Panc1 (cell line): ENCODE measurements around the gene ARHGEF6. TPM values are rescaled to one million over a fixed set of nuclear protein-coding genes. Genes with fewer than 3 reads are reported as not detected.

Experiments
- ATAC-seq: fragments of 200-7000 bp; cut with Tn5 transposase; 2 replicates; pipeline ENCODE4 v1.9.1; 2020; ENCODE audit warnings: mild to moderate bottlenecking, moderate library complexity
- BruUV-seq: library from RNA; stranded (reverse); fragments of 400-500 nt; replicated peaks from 2 replicates; lab custom pipeline; 2021; lab: Mats Ljungman, UMichigan
- CTCF ChIA-PET: fragments of 300-600 bp; sonication (Branson Sonifier 250); formaldehyde crosslinking; loops from one replicate; lab custom pipeline; 2022; ENCODE audit warnings: antibody characterized with exemption; lab: Charles Lee
- POLR2A ChIA-PET: fragments of 300-600 bp; sonication (Branson Sonifier 250); formaldehyde crosslinking; loops from one replicate; lab custom pipeline; 2022; ENCODE audit warnings: antibody characterized with exemption; lab: Charles Lee
- DNase-seq: peaks from one replicate; pipeline ENCODE4 v3.0.0-alpha.2; 2010; ENCODE audit warnings: low read depth, low spot score
- H3K27ac ChIP-seq: 2 replicates; pipeline ENCODE4 v1.5.1; 2011; ENCODE audit warnings: mild to moderate bottlenecking, low read length, inconsistent platforms
- H3K27me3 ChIP-seq: fragments of 200-500 bp; sonication (Bioruptor generic); 2 replicates; pipeline ENCODE4 v1.6.0; 2014; ENCODE audit warnings: low read length, inconsistent platforms; ENCODE audit not compliant: control insufficient read depth, insufficient read depth
- H3K36me3 ChIP-seq: fragments of 200-500 bp; sonication (Bioruptor generic); 2 replicates; pipeline ENCODE4 v1.5.1; 2014; ENCODE audit warnings: inconsistent platforms, mild to moderate bottlenecking, low read length, moderate library complexity; ENCODE audit not compliant: control insufficient read depth, insufficient read depth
- H3K4me1 ChIP-seq: 2 replicates; pipeline ENCODE4 v1.5.1; 2011; ENCODE audit warnings: inconsistent platforms, mild to moderate bottlenecking, low read length, moderate library complexity; ENCODE audit not compliant: control insufficient read depth, insufficient read depth
- H3K4me3 ChIP-seq, 2 experiments: 2 replicates each; pipeline ENCODE4 v1.5.1; 2011 to 2012; ENCODE audit warnings: low read depth in 2 of 2, low read length in 2 of 2, mild to moderate bottlenecking in 2 of 2, inconsistent platforms in 1 of 2, moderate library complexity in 1 of 2
- H3K9me3 ChIP-seq: fragments of 200-500 bp; sonication (Bioruptor generic); 2 replicates; pipeline ENCODE4 v1.5.1; 2014; ENCODE audit warnings: low read depth, mild to moderate bottlenecking, inconsistent platforms, low read length, moderate library complexity; ENCODE audit not compliant: control insufficient read depth, insufficient read depth
- CTCF ChIP-seq: fragments of 450-650 bp; IDR thresholded peaks from 2 replicates; pipeline ENCODE4 v1.5.1; 2017; ENCODE audit warnings: mild to moderate bottlenecking
- POLR2AphosphoS5 ChIP-seq: IDR thresholded peaks from 2 replicates; pipeline ENCODE4 v1.6.1; 2012; ENCODE audit warnings: mild to moderate bottlenecking, low read depth, low read length, moderate library complexity
- REST ChIP-seq, 2 experiments: IDR thresholded peaks; 2 replicates each; pipeline ENCODE4 v1.6.1; 2011 to 2012; ENCODE audit warnings: low read depth in 2 of 2, control low read depth in 1 of 2, low read length in 1 of 2, mild to moderate bottlenecking in 1 of 2, moderate library complexity in 1 of 2; ENCODE audit not compliant: insufficient read depth in 1 of 2
- SIN3A ChIP-seq: IDR thresholded peaks from 2 replicates; pipeline ENCODE4 v1.6.1; 2012; ENCODE audit warnings: low read depth, mild to moderate bottlenecking, low read length, moderate library complexity, borderline replicate concordance; ENCODE audit not compliant: insufficient read depth
- TCF7L2 ChIP-seq: IDR thresholded peaks from 2 replicates; pipeline ENCODE4 v1.6.1; 2011; ENCODE audit warnings: mild to moderate bottlenecking, low read depth, low read length, inconsistent platforms
- in situ Hi-C: cut with HindIII; loops from 2 replicates; pipeline ENCODE4 v1.10.0; 2016; ENCODE audit warnings: low sequenced_read_pairs, low pct_unique_long_range_greater_than_20kb
- intact Hi-C: fragments of 100-400 bp; cut with micrococcal nuclease; formaldehyde crosslinking; loops from one replicate; pipeline ENCODE4 v1.10.0; 2022; ENCODE audit not compliant: unreplicated experiment
- total RNA-seq: library from RNA; stranded (reverse); gene quantifications from one replicate; pipeline ENCODE4 v1.2.1, GENCODE V29; 2021; ENCODE audit not compliant: unreplicated experiment

The ARHGEF6 gene
- total RNA-seq, 1 experiment from 2014 or later, result 35.5 TPM

- CTCF ChIA-PET, result interaction anchor here (1.2 kb wide), 1 partner anchor 24 kb away, joined by 3 read pairs; no protein-coding TSS in a partner anchor
- DNase-seq, result no peak
Observed at GRCh38 chrX:136635235-136635634, 145.5 kb downstream of the ARHGEF6 start.

DNA sequence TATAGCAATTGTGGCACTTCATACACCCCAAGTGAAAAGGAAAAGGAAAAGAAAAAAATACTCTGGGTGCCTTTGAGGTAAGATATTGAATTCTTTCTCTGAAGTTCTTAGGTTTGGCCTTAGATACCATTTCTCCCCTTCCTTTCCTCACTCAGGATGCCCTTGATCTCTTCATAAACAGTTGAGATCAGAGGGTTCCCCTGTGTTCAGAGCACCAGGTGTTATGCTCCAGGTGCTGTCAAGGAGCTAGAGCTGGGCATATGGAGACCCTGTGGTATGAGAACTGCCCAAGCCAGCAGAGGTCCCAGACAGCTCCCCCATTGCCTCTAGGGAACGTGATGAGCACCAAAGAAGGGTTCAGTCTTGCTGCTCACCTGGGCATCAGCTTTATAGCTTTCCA lies 149.9 kb downstream of the ARHGEF6 start:
- ChIA-PET CTCF (no interaction called here), POLR2A (no interaction called here)
- H3K4me1 ChIP-seq, result no peaks in the 10 kb centered on the region
- DNase-seq, result no peak
- no peak for TF ChIP-seq REST (IDR thresholded peaks at IDR 0.05; ENCODE audit: insufficient read depth in 1 of 2, low read depth in 2 of 2, low read length in 1 of 2)
- TF ChIP-seq TCF7L2, result no peak
- TF ChIP-seq CTCF, result no peak
- TF ChIP-seq POLR2AphosphoS5, result no peak
- TF ChIP-seq SIN3A, result no peak
- no peak overlapping the region for H3K4me3 ChIP-seq
- no peak overlapping the region for H3K27ac ChIP-seq
- in situ Hi-C loops, result no loop called here
- no TSS peak for BruUV-seq
- no peak for ATAC-seq
- intact Hi-C loops, result no loop called here
- H3K9me3 ChIP-seq, result no peaks in the 10 kb centered on the region
- no peaks in the 10 kb centered on the region for H3K36me3 ChIP-seq
- peaks cover 8% of the 10 kb centered on the region for H3K27me3 ChIP-seq

More at GRCh38 chrX:136635235-136635634, 145.5 kb downstream of the ARHGEF6 start:
- Histone ChIP-seq H3K27me3 (peaks cover 5% of the 10 kb centered on the region), H3K36me3 (no peaks in the 10 kb centered on the region), H3K9me3 (no peaks in the 10 kb centered on the region), H3K4me3 (no peak overlapping the region), H3K4me1 (no peaks in the 10 kb centered on the region), H3K27ac (no peak overlapping the region)
- no TSS peak for BruUV-seq
- ATAC-seq, result no peak
- intact Hi-C loops (no loop called here), in situ Hi-C loops (no loop called here)
- no peak for TF ChIP-seq REST (IDR thresholded peaks at IDR 0.05; ENCODE audit: insufficient read depth in 1 of 2, low read depth in 2 of 2, low read length in 1 of 2)
- POLR2A ChIA-PET, result no interaction called here
